ENCODE measurements around the gene MED22.
A peak's percentile ranks its signal among the peaks of the same experiment; 100 is the strongest.
"Not testable (repeated sequence)": the region's sequence is repeated elsewhere in the genome, so short reads cannot be mapped to it uniquely, and the experiment has no call there.

The MED22 gene

GRCh38 chr9:133347985-133348717 is at the start of gene MED22, which contains the start of gene RPL7A:
TSS of gene MED22 (minus strand) at chr9:133348131. CDS start at chr9:133346662, 1,469 bp downstream.
TSS of gene RPL7A (plus strand) at chr9:133348218. CDS start at chr9:133348244, 26 bp downstream.
- peak; percentile 87 for DNase-seq (ENCODE audit: low read depth)

GRCh38 chr9:133397370-133397769 is 49.4 kb upstream of the MED22 start:
- no peak for DNase-seq (ENCODE audit: low read depth)

- no peak for DNase-seq (ENCODE audit: low read depth)
Observed at GRCh38 chr9:133396952-133397351, 49.0 kb upstream of the MED22 start.

GRCh38 chr9:133394687-133395271 is 46.8 kb upstream of the MED22 start:
- no peak for DNase-seq (ENCODE audit: low read depth)

GRCh38 chr9:133393399-133393798 is 45.5 kb upstream of the MED22 start:
- no peak for DNase-seq (ENCODE audit: low read depth)

- not testable (repeated sequence) for DNase-seq (ENCODE audit: low read depth)
Observed at GRCh38 chr9:133392308-133392707, 44.4 kb upstream of the MED22 start.

GRCh38 chr9:133391449-133391848 is 43.5 kb upstream of the MED22 start:
- not testable (repeated sequence) for DNase-seq (ENCODE audit: low read depth)

- no peak for DNase-seq (ENCODE audit: low read depth)
Observed at GRCh38 chr9:133390713-133391112, 42.8 kb upstream of the MED22 start.

GRCh38 chr9:133389562-133389961 is 41.6 kb upstream of the MED22 start:
- DNase-seq (ENCODE audit: low read depth) = no peak

GRCh38 chr9:133389025-133389557 is 41.2 kb upstream of the MED22 start:
- DNase-seq (ENCODE audit: low read depth) = no peak

- DNase-seq (ENCODE audit: low read depth) = no peak
Observed at GRCh38 chr9:133387680-133388079, 39.7 kb upstream of the MED22 start.

GRCh38 chr9:133386338-133386737 is 38.4 kb upstream of the MED22 start:
- DNase-seq (ENCODE audit: low read depth) = no peak

- DNase-seq (ENCODE audit: low read depth) = no peak
Observed at GRCh38 chr9:133385452-133385851, 37.5 kb upstream of the MED22 start.

- no peak for DNase-seq (ENCODE audit: low read depth)
Observed at GRCh38 chr9:133384736-133385321, 36.9 kb upstream of the MED22 start.

- DNase-seq (ENCODE audit: low read depth) = no peak
Observed at GRCh38 chr9:133383438-133383837, 35.5 kb upstream of the MED22 start.

- no peak for DNase-seq (ENCODE audit: low read depth)
Observed at GRCh38 chr9:133382507-133383141, 34.7 kb upstream of the MED22 start.

GRCh38 chr9:133380734-133381133 is 32.8 kb upstream of the MED22 start:
- DNase-seq (ENCODE audit: low read depth) = no peak

GRCh38 chr9:133379153-133380086 is 31.5 kb upstream of the MED22 start:
- no peak for DNase-seq (ENCODE audit: low read depth)

GRCh38 chr9:133378408-133378962 is 30.6 kb upstream of the MED22 start:
- no peak for DNase-seq (ENCODE audit: low read depth)

GRCh38 chr9:133377721-133378216 is 29.8 kb upstream of the MED22 start:
- DNase-seq (ENCODE audit: low read depth) = no peak

- not testable (repeated sequence) for DNase-seq (ENCODE audit: low read depth)
Observed at GRCh38 chr9:133377280-133377679, 29.3 kb upstream of the MED22 start.
